GM23338 (cell line): ENCODE data around the gene CD28. TPM values are rescaled to one million over a fixed set of nuclear protein-coding genes. Genes with fewer than 3 reads are reported as not detected.

ENCODE experiments used
- ATAC-seq: fragments of 200-7000 bp; cut with Tn5 transposase; 3 replicates; pipeline ENCODE4 v1.9.1; 2020
- DNase-seq: peaks from one replicate; pipeline ENCODE4 v3.0.0-alpha.2; 2015; ENCODE audit warnings: low spot score
- H2AFZ ChIP-seq: fragments of 200-600 bp; sonication (generic); 2 replicates; pipeline ENCODE4 v1.8.0; 2016; ENCODE audit warnings: antibody characterized with exemption, mild to moderate bottlenecking, moderate library complexity
- H3F3A ChIP-seq: fragments of 200-600 bp; sonication (generic); replicated peaks from 2 replicates; pipeline ENCODE4 v1.8.0; 2017; ENCODE audit warnings: antibody characterized with exemption, mixed run types, low read depth
- H3K27ac ChIP-seq: fragments of 200-600 bp; sonication (generic); 2 replicates; pipeline ENCODE4 v1.6.1; 2016; ENCODE audit warnings: low read depth
- H3K27me3 ChIP-seq: fragments of 200-600 bp; sonication (generic); 2 replicates; pipeline ENCODE4 v1.8.0; 2016; ENCODE audit warnings: mild to moderate bottlenecking, mixed run types, moderate library complexity; ENCODE audit not compliant: insufficient read depth
- H3K36me3 ChIP-seq: fragments of 200-600 bp; sonication (generic); 2 replicates; pipeline ENCODE4 v1.8.0; 2016; ENCODE audit warnings: mild to moderate bottlenecking; ENCODE audit not compliant: insufficient read depth
- H3K4me1 ChIP-seq: fragments of 200-600 bp; sonication (generic); 2 replicates; pipeline ENCODE4 v1.8.0; 2016; ENCODE audit warnings: mild to moderate bottlenecking, moderate library complexity; ENCODE audit not compliant: insufficient read depth
- H3K4me2 ChIP-seq: fragments of 200-600 bp; sonication (generic); 2 replicates; pipeline ENCODE4 v1.7.1; 2017; ENCODE audit warnings: mixed run types
- H3K4me3 ChIP-seq: fragments of 200-600 bp; sonication (generic); 2 replicates; pipeline ENCODE4 v1.6.1; 2016; ENCODE audit warnings: mixed run types
- H3K79me2 ChIP-seq: fragments of 200-600 bp; sonication (generic); replicated peaks from 2 replicates; pipeline ENCODE4 v1.8.0; 2017; ENCODE audit warnings: mild to moderate bottlenecking; ENCODE audit not compliant: insufficient read depth
- H3K9me2 ChIP-seq: fragments of 200-600 bp; sonication (generic); 2 replicates; pipeline ENCODE4 v1.8.0; 2017; ENCODE audit not compliant: insufficient read depth
- H4K20me1 ChIP-seq: fragments of 200-600 bp; sonication (generic); replicated peaks from 2 replicates; pipeline ENCODE4 v1.8.0; 2017; ENCODE audit warnings: mild to moderate bottlenecking; ENCODE audit not compliant: insufficient read depth
- H3K27ac Mint-ChIP-seq: 2 replicates; pipeline ENCODE4 v1.8.0; 2020; ENCODE audit warnings: inconsistent platforms, mild to moderate bottlenecking, moderate library complexity, mixed read lengths
- H3K27me3 Mint-ChIP-seq: 3 replicates; pipeline ENCODE4 v1.8.0; 2022; ENCODE audit warnings: low read depth, mild to moderate bottlenecking, moderate library complexity, mixed read lengths, inconsistent platforms; ENCODE audit not compliant: insufficient read depth, poor library complexity
- H3K36me3 Mint-ChIP-seq: 3 replicates; pipeline ENCODE4 v1.8.0; 2021; ENCODE audit warnings: low read depth, mild to moderate bottlenecking, inconsistent platforms, moderate library complexity, mixed read lengths
- H3K4me1 Mint-ChIP-seq: 3 replicates; pipeline ENCODE4 v1.8.0; 2020; ENCODE audit warnings: mild to moderate bottlenecking, inconsistent platforms, mixed read lengths
- H3K4me3 Mint-ChIP-seq: 3 replicates; pipeline ENCODE4 v1.8.0; 2021; ENCODE audit warnings: moderate library complexity, mild to moderate bottlenecking, inconsistent platforms, mixed read lengths
- H3K9me3 Mint-ChIP-seq: 3 replicates; pipeline ENCODE4 v1.8.0; 2020; ENCODE audit warnings: moderate library complexity, mild to moderate bottlenecking, inconsistent platforms, mixed read lengths
- CREB1 ChIP-seq: fragments of 250-450 bp; sonication (Bioruptor Pico); IDR thresholded peaks from 2 replicates; pipeline ENCODE4 v1.5.0; 2020; ENCODE audit warnings: low read depth, mild to moderate bottlenecking, moderate library complexity
- CTCF ChIP-seq, 2 experiments: fragments of 200-600 bp in 1 of 2; sonication (generic) in 1 of 2; conservative IDR thresholded peaks; 2 replicates each; pipeline versions ENCODE4 v1.5.1 to v1.6.1; 2016 to 2017; ENCODE audit warnings: antibody characterized with exemption in 2 of 2, low read depth in 2 of 2, mild to moderate bottlenecking in 2 of 2, moderate library complexity in 1 of 2
- ETS1 ChIP-seq: IDR thresholded peaks from 2 replicates; pipeline ENCODE4 v1.6.1; 2016; ENCODE audit warnings: antibody characterized with exemption
- EZH2 ChIP-seq: fragments of 200-600 bp; sonication (generic); IDR thresholded peaks from one replicate; pipeline ENCODE4 v1.8.0; 2017; ENCODE audit warnings: antibody characterized with exemption, mild to moderate bottlenecking, low read depth; ENCODE audit not compliant: unreplicated experiment
- EZH2phosphoT487 ChIP-seq: fragments of 200-600 bp; sonication (generic); IDR thresholded peaks from one replicate; pipeline ENCODE4 v1.8.1; 2018; ENCODE audit warnings: antibody characterized with exemption; ENCODE audit not compliant: unreplicated experiment
- JUNB ChIP-seq: IDR thresholded peaks from one replicate; pipeline ENCODE4 v1.6.1; 2016; ENCODE audit warnings: antibody characterized with exemption; ENCODE audit not compliant: unreplicated experiment
- NANOG ChIP-seq: IDR thresholded peaks from 2 replicates; pipeline ENCODE4 v1.6.1; 2016; ENCODE audit warnings: antibody characterized with exemption, borderline replicate concordance
- POLR2AphosphoS5 ChIP-seq: IDR thresholded peaks from 2 replicates; pipeline ENCODE4 v1.6.1; 2016; ENCODE audit warnings: antibody characterized with exemption, low read depth
- STAT1 ChIP-seq: IDR thresholded peaks from one replicate; pipeline ENCODE4 v1.6.1; 2016; ENCODE audit warnings: antibody characterized with exemption; ENCODE audit not compliant: unreplicated experiment
- ZNF114 ChIP-seq: fragments of 250-450 bp; sonication (Bioruptor Pico); IDR thresholded peaks from 2 replicates; pipeline ENCODE4 v1.5.0; 2020; ENCODE audit warnings: mild to moderate bottlenecking, moderate library complexity
- ZNF331 ChIP-seq: fragments of 250-450 bp; sonication (Bioruptor Pico); IDR thresholded peaks from 2 replicates; pipeline ENCODE4 v1.5.0; 2020; ENCODE audit warnings: low read depth, mild to moderate bottlenecking, moderate library complexity
- polyA plus RNA-seq: library from polyadenylated mRNA; unstranded; fragments of >200 nt; fragmentation: Nextera tagmentation; extraction: Ambion mirVana; gene quantifications from 2 replicates; pipeline ENCODE4 v1.2.1, GENCODE V29; 2016
- total RNA-seq: library from RNA; depleted of rRNA; stranded (reverse); fragments of >200 nt; shearing (Covaris generic); gene quantifications from 2 replicates; pipeline ENCODE4 v1.2.3, GENCODE V29; 2014
- TF ChIP-seq, protein P1 (sequence below): IDR thresholded peaks from one replicate; pipeline ENCODE4 v1.6.1; 2018; ENCODE audit warnings: antibody characterized with exemption; ENCODE audit not compliant: unreplicated experiment
- TF ChIP-seq, protein P2 (sequence below): fragments of 250-450 bp; sonication (Bioruptor Pico); IDR thresholded peaks from 2 replicates; pipeline ENCODE4 v1.5.0; 2020; ENCODE audit warnings: mild to moderate bottlenecking, moderate library complexity

Gene CD28
- total and polyA plus RNA-seq, 2 experiments from 2014 or later = not detected

DNA sequence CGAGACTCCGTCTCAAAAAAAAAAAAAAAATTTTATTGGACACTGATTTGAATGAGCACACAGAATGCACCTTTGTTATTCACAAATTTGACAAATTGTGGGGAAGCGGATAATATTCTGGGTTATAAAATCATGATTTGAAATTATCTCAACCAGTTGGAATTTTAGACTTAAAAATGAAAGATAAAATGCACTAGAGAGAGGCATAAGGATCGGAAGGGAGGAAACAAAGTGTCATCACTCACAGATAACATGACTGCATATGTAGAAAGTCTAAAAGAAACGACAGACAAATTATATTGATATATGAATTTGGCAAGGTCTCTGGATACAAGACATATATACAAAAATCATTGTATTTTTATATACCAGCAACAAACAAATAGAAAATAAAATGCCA lies 70.6 kb downstream of the CD28 start:
- Histone ChIP-seq H2AFZ (no peak overlapping the region), H4K20me1 (no peaks in the 10 kb centered on the region), H3K4me1 (no peaks in the 10 kb centered on the region), H3K4me2 (no peak overlapping the region), H3K9me2 (peaks cover 5% of the 10 kb centered on the region; the same call in 1 of the 2 replicates), H3K79me2 (no peaks in the 10 kb centered on the region), H3F3A (no peaks in the 10 kb centered on the region), H3K27ac (no peak overlapping the region), H3K4me3 (no peak overlapping the region), H3K36me3 (no peaks in the 10 kb centered on the region), H3K27me3 (no peaks in the 10 kb centered on the region)
- TF ChIP-seq EZH2phosphoT487 = no peak
- TF ChIP-seq, protein P1, sequence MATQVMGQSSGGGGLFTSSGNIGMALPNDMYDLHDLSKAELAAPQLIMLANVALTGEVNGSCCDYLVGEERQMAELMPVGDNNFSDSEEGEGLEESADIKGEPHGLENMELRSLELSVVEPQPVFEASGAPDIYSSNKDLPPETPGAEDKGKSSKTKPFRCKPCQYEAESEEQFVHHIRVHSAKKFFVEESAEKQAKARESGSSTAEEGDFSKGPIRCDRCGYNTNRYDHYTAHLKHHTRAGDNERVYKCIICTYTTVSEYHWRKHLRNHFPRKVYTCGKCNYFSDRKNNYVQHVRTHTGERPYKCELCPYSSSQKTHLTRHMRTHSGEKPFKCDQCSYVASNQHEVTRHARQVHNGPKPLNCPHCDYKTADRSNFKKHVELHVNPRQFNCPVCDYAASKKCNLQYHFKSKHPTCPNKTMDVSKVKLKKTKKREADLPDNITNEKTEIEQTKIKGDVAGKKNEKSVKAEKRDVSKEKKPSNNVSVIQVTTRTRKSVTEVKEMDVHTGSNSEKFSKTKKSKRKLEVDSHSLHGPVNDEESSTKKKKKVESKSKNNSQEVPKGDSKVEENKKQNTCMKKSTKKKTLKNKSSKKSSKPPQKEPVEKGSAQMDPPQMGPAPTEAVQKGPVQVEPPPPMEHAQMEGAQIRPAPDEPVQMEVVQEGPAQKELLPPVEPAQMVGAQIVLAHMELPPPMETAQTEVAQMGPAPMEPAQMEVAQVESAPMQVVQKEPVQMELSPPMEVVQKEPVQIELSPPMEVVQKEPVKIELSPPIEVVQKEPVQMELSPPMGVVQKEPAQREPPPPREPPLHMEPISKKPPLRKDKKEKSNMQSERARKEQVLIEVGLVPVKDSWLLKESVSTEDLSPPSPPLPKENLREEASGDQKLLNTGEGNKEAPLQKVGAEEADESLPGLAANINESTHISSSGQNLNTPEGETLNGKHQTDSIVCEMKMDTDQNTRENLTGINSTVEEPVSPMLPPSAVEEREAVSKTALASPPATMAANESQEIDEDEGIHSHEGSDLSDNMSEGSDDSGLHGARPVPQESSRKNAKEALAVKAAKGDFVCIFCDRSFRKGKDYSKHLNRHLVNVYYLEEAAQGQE = no peak
- TF ChIP-seq ZNF331 (CRISPR knock-in tag) = no peak
- no peak for TF ChIP-seq POLR2AphosphoS5
- no peak for TF ChIP-seq CTCF (conservative IDR thresholded peaks at IDR 0.05; ENCODE audit: low read depth in 2 of 2)
- TF ChIP-seq CREB1 (CRISPR knock-in tag) = no peak
- TF ChIP-seq, protein P2, sequence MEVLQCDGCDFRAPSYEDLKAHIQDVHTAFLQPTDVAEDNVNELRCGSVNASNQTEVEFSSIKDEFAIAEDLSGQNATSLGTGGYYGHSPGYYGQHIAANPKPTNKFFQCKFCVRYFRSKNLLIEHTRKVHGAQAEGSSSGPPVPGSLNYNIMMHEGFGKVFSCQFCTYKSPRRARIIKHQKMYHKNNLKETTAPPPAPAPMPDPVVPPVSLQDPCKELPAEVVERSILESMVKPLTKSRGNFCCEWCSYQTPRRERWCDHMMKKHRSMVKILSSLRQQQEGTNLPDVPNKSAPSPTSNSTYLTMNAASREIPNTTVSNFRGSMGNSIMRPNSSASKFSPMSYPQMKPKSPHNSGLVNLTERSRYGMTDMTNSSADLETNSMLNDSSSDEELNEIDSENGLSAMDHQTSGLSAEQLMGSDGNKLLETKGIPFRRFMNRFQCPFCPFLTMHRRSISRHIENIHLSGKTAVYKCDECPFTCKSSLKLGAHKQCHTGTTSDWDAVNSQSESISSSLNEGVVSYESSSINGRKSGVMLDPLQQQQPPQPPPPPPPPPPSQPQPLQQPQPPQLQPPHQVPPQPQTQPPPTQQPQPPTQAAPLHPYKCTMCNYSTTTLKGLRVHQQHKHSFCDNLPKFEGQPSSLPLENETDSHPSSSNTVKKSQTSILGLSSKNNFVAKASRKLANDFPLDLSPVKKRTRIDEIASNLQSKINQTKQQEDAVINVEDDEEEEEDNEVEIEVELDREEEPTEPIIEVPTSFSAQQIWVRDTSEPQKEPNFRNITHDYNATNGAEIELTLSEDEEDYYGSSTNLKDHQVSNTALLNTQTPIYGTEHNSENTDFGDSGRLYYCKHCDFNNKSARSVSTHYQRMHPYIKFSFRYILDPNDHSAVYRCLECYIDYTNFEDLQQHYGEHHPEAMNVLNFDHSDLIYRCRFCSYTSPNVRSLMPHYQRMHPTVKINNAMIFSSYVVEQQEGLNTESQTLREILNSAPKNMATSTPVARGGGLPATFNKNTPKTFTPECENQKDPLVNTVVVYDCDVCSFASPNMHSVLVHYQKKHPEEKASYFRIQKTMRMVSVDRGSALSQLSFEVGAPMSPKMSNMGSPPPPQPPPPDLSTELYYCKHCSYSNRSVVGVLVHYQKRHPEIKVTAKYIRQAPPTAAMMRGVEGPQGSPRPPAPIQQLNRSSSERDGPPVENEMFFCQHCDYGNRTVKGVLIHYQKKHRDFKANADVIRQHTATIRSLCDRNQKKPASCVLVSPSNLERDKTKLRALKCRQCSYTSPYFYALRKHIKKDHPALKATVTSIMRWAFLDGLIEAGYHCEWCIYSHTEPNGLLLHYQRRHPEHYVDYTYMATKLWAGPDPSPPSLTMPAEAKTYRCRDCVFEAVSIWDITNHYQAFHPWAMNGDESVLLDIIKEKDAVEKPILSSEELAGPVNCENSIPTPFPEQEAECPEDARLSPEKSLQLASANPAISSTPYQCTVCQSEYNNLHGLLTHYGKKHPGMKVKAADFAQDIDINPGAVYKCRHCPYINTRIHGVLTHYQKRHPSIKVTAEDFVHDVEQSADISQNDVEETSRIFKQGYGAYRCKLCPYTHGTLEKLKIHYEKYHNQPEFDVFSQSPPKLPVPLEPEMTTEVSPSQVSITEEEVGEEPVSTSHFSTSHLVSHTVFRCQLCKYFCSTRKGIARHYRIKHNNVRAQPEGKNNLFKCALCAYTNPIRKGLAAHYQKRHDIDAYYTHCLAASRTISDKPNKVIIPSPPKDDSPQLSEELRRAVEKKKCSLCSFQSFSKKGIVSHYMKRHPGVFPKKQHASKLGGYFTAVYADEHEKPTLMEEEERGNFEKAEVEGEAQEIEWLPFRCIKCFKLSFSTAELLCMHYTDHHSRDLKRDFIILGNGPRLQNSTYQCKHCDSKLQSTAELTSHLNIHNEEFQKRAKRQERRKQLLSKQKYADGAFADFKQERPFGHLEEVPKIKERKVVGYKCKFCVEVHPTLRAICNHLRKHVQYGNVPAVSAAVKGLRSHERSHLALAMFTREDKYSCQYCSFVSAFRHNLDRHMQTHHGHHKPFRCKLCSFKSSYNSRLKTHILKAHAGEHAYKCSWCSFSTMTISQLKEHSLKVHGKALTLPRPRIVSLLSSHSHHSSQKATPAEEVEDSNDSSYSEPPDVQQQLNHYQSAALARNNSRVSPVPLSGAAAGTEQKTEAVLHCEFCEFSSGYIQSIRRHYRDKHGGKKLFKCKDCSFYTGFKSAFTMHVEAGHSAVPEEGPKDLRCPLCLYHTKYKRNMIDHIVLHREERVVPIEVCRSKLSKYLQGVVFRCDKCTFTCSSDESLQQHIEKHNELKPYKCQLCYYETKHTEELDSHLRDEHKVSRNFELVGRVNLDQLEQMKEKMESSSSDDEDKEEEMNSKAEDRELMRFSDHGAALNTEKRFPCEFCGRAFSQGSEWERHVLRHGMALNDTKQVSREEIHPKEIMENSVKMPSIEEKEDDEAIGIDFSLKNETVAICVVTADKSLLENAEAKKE (CRISPR knock-in tag) = no peak
- TF ChIP-seq NANOG = no peak
- no peak for TF ChIP-seq ZNF114
- no peak for TF ChIP-seq EZH2
- no peak for TF ChIP-seq ETS1
- no peak for TF ChIP-seq JUNB
- TF ChIP-seq STAT1 = no peak
- Mint-ChIP-seq H3K27ac (no peak overlapping the region), H3K36me3 (no peaks in the 10 kb centered on the region), H3K27me3 (no peaks in the 10 kb centered on the region), H3K4me3 (no peak overlapping the region), H3K9me3 (peaks cover 5% of the 10 kb centered on the region; the same call in 1 of the 3 replicates), H3K4me1 (no peaks in the 10 kb centered on the region)
- no peak for ATAC-seq
- no peak for DNase-seq
